ENCODE data around the gene CDCP2.

CDCP2 gene

DNA sequence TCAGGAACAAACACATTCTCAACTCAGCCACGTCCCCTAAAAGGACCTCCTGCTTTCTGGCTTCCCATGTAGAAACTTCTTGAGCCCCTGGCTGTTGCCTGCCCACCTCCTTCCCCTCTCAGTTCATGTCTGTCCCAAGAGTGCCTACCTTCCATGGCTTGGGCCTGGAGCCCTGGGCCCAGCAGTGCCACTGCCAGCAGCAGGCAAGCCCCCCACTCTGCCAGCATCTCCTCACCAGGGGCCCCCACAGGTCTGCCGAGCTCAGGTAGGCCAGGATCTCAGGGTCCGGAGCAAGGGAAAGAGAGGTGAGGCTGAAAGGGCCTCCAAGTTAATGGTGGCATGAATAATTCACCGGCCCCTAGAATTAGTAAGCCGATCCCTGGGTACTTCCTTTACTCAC is at the start of gene CDCP2:
Gene CDCP2, minus strand, starts transcription at position 305 of the 400 bp plus-strand sequence. Its CDS starts 78 bp downstream, at position 227.
- no peak for DNase-seq

DNA sequence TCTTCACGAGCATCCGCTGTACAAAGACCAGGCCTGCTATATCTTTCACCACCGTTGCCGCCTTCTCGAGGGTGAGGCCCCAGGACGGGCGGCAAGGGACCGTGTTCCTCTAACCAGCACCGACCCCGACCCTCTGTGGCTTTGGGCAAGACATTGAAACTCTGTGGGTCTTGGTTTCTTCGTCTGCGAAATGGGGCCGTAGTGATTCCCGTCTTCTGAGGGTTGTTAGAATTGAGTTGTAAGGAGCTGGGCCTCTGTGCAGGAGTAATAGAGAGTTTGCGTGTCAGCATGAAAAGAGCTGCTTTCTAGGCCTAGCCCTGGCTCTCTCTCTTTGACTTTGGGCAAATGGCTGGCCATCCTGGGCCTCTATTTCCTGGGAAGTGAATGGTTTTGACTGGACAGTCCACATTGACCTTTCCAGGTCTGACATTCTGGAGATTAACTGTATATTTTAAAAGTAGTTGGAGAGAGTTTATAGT is 47.8 kb upstream of the CDCP2 start:
- no peak for DNase-seq

DNA sequence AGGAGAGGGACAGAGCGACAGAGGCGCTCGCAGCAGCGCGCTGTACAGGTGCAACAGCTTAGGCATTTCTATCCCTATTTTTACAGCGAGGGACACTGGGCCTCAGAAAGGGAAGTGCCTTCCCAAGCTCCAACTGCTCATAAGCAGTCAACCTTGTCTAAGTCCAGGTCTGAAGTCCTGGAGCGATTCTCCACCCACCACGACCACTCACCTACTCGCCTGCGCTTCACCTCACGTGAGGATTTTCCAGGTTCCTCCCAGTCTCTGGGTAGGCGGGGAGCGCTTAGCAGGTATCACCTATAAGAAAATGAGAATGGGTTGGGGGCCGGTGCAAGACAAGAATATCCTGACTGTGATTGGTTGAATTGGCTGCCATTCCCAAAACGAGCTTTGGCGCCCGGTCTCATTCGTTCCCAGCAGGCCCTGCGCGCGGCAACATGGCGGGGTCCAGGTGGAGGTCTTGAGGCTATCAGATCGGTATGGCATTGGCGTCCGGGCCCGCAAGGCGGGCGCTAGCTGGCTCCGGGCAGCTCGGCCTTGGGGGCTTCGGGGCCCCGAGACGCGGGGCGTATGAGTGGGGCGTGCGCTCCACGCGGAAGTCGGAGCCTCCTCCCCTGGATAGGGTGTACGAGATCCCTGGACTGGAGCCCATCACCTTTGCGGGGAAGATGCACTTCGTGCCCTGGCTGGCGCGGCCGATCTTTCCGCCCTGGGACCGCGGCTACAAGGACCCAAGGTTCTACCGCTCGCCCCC is 47.1 kb upstream of the CDCP2 start, which contains the start of the genes CYB5RL and MRPL37:
Gene CYB5RL, minus strand, starts transcription at position 266 of the 754 bp plus-strand sequence. CDS start 4,414 bp downstream, outside the sequence.
Gene MRPL37, plus strand, starts transcription at position 403 of the 754 bp plus-strand sequence. Its CDS starts 77 bp downstream, at position 480.
- DNase-seq = peak; percentile 98

- DNase-seq = peak; percentile 20
These were observed 46.5 kb upstream of the CDCP2 start for GRCh38 chr1:54199151-54199764.

- no peak for DNase-seq
These were observed 40.7 kb upstream of the CDCP2 start for GRCh38 chr1:54193453-54193852.

- no peak for DNase-seq
These were observed 38.7 kb upstream of the CDCP2 start for GRCh38 chr1:54191525-54191924.

GRCh38 chr1:54190526-54190925 is 37.7 kb upstream of the CDCP2 start:
- DNase-seq = no peak

DNA sequence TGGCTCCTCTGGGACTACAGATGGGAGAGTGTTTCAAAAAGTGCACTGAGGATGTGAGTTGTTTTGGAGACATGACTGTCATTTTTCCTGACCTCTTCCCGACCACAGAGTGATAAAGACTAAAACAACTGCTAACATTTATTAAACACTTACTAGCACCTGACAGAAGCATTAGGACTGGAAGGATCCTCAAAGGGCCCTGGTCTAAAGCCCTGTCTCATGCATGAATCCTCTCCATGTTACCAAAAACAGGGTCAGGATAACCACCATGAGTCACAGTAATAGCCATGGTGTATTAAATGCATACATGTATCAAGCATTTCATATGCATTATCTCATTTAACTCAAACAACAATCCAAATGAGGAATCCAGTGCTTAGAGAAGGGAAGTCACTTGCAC is 35.5 kb upstream of the CDCP2 start:
- no peak for DNase-seq

DNA sequence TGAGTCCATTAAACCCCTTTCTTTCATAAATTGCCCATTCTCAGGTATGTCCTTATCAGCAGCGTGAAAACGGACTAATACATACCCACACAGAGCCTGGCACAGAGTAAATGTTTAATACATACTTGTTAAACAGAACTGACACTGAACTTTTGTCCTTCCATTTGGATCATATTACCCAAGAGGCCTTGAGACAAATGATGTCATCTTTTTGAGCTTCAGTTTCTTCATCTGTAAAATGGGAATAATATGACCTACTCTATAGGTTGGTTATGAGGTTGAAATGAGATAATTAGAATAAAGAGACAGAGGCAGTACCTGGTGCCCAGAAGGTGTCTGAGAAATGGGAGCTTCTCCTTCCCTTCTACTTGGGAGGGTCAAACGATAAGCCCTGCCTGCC is 33.3 kb upstream of the CDCP2 start:
- no peak for DNase-seq

DNA sequence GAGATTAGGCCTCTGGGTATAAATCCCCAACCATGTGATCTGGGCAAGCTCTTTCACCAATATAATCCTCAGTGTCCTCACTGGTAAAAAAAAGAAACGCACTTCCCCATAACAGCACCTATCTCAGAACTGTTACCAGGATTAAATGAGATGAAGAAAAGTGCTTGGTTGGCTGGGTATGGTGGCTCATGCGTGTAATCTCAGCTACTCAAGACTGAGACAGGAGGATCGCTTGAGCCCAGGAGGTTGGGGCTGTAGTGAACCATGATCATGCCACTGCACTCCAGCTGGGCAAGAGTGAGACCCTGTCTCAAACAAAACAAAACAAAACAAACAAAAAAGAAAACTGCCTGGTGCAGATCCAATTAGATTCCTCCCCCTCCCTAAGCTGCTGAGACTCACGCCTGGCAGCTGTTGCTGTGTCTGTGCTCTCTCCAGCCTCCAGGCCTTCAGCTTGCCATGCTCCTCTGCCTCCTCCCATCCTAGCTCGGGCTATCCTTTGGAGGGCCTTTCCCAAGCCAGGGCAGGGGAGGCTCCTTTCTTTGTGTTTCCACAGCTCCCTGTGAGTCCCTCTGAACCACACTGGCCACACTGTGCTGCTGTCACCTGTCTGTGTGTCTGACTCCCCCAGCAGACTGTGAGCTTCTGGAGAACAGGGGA is 28.0 kb upstream of the CDCP2 start:
- no peak for DNase-seq

GRCh38 chr1:54178296-54179070 is 25.7 kb upstream of the CDCP2 start:
- no peak for DNase-seq

GRCh38 chr1:54177726-54178125 is 24.9 kb upstream of the CDCP2 start:
- no peak for DNase-seq

GRCh38 chr1:54176621-54177327 is 24.0 kb upstream of the CDCP2 start:
- DNase-seq = no peak

DNA sequence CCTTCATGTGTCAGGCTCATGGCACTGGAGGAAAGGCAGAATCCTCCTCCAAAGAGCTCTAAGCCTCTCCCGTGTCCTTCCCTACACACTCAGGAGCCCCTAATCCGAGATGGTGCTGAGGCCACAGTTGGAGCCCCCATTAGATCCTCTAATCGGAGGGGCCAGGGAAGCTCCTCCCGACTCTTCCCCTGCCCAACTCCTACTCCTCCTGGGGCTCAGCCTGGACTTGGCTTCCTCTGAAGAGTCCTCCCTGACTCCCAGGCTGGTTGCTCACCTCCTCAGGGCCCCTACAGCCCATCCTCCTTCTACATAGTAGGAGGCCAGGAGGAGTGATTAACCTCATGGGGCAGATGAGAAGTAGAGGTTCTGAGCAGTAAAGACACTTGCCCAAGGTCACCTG is 21.3 kb upstream of the CDCP2 start:
- DNase-seq = no peak

- no peak for DNase-seq
These were observed 20.9 kb upstream of the CDCP2 start for GRCh38 chr1:54173681-54174080.

- DNase-seq = no peak
These were observed 20.1 kb upstream of the CDCP2 start for GRCh38 chr1:54172614-54173599.

GRCh38 chr1:54171606-54172005 is 18.8 kb upstream of the CDCP2 start:
- no peak for DNase-seq

DNA sequence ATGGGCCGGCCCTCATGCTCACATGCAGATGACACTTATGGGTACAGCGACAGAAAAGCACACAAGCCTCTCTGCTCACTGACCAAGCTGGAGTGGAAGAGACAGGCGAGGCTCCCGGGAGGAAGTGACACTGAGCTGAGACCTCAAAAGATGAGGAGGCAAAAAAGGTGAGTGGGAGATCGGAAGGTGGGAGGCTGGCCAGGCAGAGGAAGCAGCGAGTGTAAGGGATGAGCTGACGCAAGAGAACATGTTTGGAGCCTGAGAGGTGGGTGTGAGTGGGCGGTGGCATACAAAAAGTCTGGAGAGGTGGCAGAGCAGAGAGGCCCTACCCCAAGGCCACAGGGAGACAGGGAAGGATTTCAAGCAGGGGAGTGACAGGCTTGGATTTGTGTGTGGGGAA is 18.2 kb upstream of the CDCP2 start:
- DNase-seq = no peak

DNA sequence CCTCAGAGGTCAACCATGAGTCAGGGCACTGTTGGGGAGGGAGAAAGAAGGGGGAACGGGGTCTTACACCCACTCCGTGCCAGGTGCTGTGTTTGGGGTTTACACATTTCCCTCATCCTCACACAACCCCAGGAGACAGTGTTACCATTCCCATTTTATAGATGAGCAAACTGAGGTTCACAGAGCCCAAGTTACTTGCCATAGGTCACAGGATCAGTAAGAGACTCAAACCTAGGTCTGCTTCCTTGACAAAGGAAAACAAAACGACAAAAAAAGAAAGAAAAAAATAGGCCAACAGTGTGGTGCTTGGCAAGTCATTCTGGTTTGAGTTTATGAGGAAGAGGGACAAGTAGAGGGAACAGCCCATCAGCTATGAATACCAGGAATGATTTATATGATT is 16.3 kb upstream of the CDCP2 start:
- DNase-seq = no peak

DNA sequence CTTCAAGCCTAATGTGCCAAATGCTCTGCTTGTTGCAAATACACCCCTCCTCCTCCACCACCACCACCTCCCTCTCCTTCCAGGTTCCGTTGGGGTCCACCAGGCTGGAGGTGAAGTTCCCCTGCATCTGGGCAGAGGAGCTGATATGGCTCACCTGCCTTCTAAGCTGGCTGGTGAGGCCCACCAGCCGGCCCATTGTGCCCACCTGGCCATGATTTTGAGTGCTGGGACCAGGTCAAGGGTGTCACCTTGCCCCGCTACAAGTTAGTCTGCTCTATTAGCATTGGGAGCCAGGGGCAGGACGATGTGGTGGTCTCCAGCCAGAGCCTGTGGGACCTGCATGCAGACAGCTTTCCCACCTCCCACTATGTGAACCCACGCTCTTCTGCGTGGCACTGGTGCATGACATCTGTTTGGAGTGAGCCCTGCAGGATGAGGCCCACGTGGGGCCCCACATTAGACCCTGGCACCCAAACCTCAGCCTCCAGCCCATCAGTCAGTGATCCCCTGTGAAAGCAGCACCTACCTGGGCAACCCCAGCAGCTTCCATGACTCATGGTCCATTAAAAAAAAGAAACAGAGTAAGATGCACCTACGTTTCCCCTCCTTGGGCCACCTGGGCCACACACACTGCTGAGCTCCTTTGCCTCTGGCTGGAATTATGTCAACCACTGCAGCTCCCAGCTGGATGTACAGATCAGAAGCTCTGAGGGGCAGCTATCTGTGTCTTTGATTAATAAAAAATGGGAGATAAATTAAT is 15.6 kb upstream of the CDCP2 start:
- no peak for DNase-seq

All from NCI-H1105 (cell line).